ENCODE measurements around the gene SETBP1.

Gene SETBP1

GRCh38 chr18:44679914-44680272 is 795 bp upstream of the SETBP1 start:
- no peak for FAIRE-seq

DNA sequence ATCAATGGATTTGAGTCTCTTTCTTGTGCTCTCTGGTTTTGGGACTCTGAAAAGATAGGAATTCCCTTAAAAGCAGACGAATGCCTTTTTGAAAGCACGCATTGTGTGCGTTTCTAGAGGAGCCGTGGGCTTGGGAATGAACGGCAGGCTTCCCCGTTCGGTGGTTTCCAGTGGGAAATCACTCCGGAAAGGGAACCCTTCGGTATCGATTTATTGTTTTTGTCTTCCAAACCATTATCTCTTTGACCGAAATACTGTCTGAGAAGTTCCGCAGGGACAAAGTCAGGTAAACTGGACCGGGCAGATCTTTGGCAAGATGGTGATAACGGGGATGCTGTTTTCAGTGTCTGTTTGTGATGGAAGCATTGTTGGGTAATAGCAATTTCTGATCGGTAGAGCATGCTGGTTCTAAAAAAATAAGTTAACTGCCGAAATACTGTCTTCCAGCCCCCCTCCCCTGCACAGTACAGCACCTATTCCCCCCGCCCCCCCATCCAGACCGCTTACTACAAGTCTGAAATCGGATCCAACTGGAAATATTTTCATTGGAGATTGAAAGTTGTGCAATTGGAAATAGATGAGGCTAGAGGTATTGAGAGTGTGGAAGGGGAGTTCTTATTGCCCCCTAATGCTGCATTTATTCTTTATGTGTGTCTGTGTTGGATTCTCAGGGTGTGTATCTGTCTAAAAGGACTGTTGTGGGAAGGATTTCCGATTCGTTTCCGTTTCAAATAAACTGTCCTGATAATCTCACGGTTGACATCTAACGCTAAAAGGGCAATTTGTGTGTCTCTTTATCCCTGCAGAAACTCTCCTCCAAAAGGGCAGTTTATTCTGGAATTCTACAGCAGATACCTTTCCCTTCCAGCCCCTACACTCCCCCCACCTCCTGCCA is 635 bp downstream of the SETBP1 start:
- no peak for FAIRE-seq

DNA sequence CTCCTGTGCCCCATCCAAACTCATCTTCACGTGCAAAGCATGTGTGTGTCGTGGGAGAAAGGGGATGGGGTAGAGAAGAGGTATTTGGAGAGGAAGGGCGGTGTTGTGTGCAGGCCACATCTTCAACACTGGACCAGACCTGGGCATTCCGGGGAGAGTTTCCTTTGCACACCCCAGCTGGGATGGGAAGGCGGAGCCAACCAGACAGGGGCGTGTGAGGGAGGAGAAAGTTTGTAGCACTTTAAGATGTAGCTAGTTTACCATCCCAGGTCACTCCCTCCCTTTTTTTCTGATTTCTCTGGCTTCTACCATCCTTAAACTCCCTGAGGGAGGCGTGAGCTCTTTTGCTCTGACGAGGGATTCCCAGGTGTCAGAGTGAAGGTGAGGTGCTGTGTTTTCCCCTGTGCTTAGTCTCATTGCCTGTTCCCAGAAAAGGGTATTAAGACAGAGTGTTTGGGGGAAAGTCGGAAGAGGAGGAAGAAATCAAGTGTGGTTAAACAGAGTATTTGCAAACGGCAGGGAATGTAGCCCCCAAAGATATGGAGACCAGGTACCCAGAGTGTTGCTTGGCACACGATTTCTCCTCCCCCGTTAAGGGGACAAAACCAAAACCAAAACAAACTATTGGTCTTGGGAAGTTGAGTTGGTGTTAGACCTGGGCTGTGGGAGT is 1.6 kb downstream of the SETBP1 start:
- no peak for FAIRE-seq

DNA sequence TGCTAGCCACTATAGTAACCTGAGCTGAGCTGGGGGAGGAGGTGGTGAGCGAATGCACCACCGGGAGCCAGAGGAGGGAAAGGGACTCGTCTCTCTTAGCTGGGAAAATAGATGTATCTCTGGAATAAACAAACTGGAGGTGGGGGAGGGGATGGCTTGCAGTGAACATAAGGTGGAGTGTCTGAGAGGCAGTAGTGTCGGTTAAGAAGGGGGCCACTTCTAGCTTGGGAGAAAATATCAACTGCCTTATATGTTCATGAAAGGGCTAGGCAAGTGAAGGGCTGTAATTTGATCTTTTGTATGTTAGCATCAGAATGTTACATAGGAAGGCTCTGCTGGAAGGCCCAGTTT is 2.2 kb downstream of the SETBP1 start:
- FAIRE-seq = no peak

DNA sequence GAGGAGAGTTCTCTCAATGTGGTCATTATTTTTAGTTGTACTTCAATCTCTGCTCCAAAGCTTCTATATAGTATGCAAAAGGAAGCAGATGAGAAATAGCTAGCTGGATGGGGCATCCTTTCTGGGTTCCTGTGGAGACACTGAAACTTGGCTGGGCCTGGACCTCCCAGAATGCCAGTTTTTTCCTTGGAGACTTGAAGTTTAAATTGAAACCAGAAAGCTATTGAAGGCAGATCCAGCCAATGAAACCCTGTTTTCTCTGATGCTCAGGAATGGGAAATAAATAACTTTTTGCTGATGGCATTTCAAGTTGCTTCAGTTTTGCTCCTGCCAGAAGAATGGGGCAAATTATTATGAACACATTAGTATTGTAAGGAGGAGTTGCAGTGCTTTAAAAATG is 2.9 kb downstream of the SETBP1 start:
- FAIRE-seq = no peak

- FAIRE-seq = no peak
These were observed 4.6 kb downstream of the SETBP1 start for GRCh38 chr18:44685296-44685695.

GRCh38 chr18:44686156-44686555 is 5.5 kb downstream of the SETBP1 start:
- no peak for FAIRE-seq

GRCh38 chr18:44687421-44687820 is 6.7 kb downstream of the SETBP1 start:
- no peak for FAIRE-seq

- no peak for FAIRE-seq
These were observed 9.0 kb downstream of the SETBP1 start for GRCh38 chr18:44689736-44690135.

DNA sequence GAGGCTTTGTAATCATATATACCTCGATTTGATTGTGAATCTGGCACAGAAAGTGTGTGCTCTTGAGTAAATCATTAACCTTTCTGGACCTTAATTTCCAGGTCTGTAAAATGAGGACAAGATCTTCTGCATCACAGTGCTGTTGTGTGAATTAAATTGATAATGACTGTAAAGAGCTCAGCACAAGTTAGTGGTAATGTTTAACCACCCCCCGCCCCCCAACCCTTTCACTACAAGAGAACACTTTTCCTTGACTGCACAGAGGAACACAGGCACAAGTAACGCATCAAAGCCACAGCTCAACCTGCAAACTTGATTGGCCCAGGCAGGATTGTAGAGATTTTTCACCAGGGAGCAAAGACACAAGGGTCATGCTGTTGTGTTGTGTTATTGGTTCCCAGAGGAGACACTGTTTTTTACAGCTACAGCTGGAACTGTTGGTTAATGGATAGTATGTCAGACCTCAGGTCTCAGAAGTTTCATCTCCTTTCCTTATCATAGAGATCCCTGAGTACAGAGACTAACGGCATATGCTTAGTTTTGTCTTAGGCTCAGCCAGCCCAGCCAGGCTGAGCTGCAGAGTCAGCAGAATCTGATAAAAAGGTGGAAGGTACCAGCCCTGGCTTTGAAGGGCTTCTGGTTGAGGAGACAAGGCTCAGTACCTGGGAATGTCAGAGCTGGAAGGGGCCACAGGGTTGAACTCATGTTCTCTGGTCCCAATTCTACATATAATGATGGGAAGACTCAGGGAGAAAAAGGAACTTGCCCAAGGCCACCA is 10.6 kb downstream of the SETBP1 start:
- no peak for FAIRE-seq

DNA sequence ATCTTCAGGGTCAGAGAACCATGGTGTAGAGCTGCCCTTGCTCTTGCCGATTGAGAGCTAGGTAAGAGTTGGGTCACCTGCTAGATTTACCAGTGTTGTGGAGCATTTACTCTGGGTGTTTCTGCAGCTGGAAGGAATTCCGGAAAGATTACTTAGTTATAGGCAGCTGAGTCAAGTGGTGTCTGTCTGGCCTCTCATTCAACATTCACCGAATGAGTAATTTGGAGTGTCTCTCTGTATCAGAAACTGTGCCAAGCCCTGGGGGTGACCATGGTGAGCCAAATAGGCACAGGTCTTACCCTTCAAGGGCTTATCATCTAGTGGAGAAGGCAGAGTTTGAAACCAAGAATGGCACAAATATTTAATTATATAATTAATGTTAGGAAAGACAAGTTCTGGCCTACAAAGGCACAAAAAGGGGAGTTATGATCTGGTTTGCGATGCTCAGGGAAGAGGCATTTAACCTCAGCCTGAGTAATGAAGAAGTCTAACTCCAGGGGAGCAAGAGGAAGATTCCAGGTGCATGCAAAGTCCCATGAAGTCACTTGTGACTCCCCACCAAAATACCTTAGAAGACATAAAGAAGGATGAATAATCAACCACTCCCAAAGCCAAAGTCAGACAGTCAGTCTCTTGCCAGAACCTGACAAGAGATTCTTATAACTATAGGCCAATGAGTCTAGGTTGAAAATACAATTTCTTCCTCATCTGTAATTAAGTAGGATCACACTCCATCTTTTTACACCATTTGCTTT is 12.5 kb downstream of the SETBP1 start:
- FAIRE-seq = no peak

- FAIRE-seq = no peak
These were observed 14.8 kb downstream of the SETBP1 start for GRCh38 chr18:44695503-44695902.

DNA sequence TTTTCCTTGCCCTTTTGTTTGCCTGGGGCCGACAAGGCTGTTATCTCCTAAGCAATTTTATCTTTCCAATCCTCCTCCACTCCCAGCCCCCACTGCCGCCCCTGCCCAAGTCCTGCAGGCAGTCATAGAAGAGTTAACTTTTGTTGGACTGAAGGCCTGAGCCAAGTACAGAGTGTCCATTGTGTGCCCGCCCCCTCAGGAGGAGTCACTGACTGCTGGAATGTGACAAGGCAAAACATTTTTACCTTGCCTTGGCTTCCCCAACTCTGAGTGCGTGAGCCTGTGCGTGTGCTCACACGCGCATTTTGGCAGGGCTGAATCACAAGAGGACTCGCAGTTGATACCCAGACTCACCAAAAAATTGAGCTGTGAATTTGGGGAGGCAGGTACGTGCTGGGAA is 16.2 kb downstream of the SETBP1 start:
- FAIRE-seq = no peak

GRCh38 chr18:44697315-44697714 is 16.6 kb downstream of the SETBP1 start:
- FAIRE-seq = no peak

GRCh38 chr18:44698518-44698917 is 17.8 kb downstream of the SETBP1 start:
- FAIRE-seq = no peak

- no peak for FAIRE-seq
These were observed 19.0 kb downstream of the SETBP1 start for GRCh38 chr18:44699572-44700261.

DNA sequence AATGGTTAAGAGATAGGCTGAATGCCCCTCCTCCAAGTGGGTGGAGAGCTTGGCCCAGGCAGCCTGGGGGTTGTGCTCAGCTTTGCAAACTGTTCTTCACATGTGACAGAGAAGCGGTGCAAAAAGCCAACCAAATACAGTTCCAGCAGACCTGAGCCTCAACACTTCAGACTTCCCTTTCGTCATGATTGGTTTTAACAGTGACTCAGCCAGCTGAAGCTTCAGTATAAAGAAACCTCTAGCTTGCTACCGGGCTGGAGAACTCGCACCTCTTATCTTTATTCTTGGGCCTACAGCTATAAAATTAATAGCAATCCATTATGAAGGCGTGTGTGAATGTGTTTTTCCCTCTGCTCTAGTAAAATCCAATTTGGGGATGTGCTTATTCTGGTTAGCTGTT is 20.0 kb downstream of the SETBP1 start:
- FAIRE-seq = no peak

GRCh38 chr18:44701227-44701626 is 20.5 kb downstream of the SETBP1 start:
- FAIRE-seq = no peak

- no peak for FAIRE-seq
These were observed 21.9 kb downstream of the SETBP1 start for GRCh38 chr18:44702594-44702993.

- no peak for FAIRE-seq
These were observed 23.6 kb downstream of the SETBP1 start for GRCh38 chr18:44704135-44704789.

GRCh38 chr18:44705075-44705675 is 24.5 kb downstream of the SETBP1 start:
- no peak for FAIRE-seq

Measured in TTC549 (cell line).